ENCODE measurements around the gene KIF18B. TPM values are rescaled to one million over a fixed set of nuclear protein-coding genes. Genes with fewer than 3 reads are reported as not detected.

Gene KIF18B
- total RNA-seq, 2 experiments from 2014 or later = 34.1 to 35.7 TPM

- ChIA-PET CTCF (interaction anchor here (0.7 to 1.7 kb wide), 2 partner anchors 19 to 50 kb away, joined by 3 to 6 read pairs; no protein-coding TSS in a partner anchor), POLR2A (interaction anchor here (0.9 to 1.2 kb wide), 2 partner anchors 9 to 52 kb away, joined by 3 read pairs; no protein-coding TSS in a partner anchor)
Measured at GRCh38 chr17:44971776-44972483, 24.4 kb upstream of the KIF18B start.

GRCh38 chr17:44970136-44970741, 22.7 kb upstream of the KIF18B start:
- CTCF ChIA-PET = interaction anchor here (1.0 to 1.1 kb wide), 2 partner anchors 19 to 79 kb away, joined by 4 read pairs; no protein-coding TSS in a partner anchor
- POLR2A ChIA-PET = interaction anchor here (0.7 to 0.9 kb wide), 2 partner anchors 71 to 1582 kb away, joined by 5 read pairs; a partner anchor contains a TSS

GRCh38 chr17:44969144-44969780, 21.7 kb upstream of the KIF18B start:
- ChIA-PET POLR2A (no interaction called here), CTCF (interaction anchor here (0.7 kb wide), 1 partner anchor 12 kb away, joined by 3 read pairs; no protein-coding TSS in a partner anchor)

GRCh38 chr17:44968225-44969143, 20.9 kb upstream of the KIF18B start, which contains the start of gene C1QL1:
C1QL1 (minus strand) TSS chr17:44968303; CDS start chr17:44968048, 255 bp downstream.
- ChIA-PET CTCF (interaction anchor here (0.6 to 1.4 kb wide), 4 partner anchors 12 to 57 kb away, joined by 3 to 4 read pairs (median 3); no protein-coding TSS in a partner anchor), POLR2A (interaction anchor here (0.5 to 0.6 kb wide), 2 partner anchors 23 to 237 kb away, joined by 4 read pairs; no protein-coding TSS in a partner anchor)

GRCh38 chr17:44967907-44968224, 20.3 kb upstream of the KIF18B start:
- ChIA-PET POLR2A (interaction anchor here (0.5 kb wide), 1 partner anchor 237 kb away, joined by 4 read pairs; no protein-coding TSS in a partner anchor), CTCF (interaction anchor here (0.6 to 1.4 kb wide), 2 partner anchors 26 to 52 kb away, joined by 3 read pairs; no protein-coding TSS in a partner anchor)

GRCh38 chr17:44967026-44967906, 19.7 kb upstream of the KIF18B start:
- POLR2A ChIA-PET = no interaction called here
- CTCF ChIA-PET = interaction anchor here (1.4 kb wide), 1 partner anchor 25 kb away, joined by 3 read pairs; no protein-coding TSS in a partner anchor

- ChIA-PET POLR2A (no interaction called here), CTCF (interaction anchor here (0.8 kb wide), 1 partner anchor 88 kb away, joined by 3 read pairs; no protein-coding TSS in a partner anchor)
Measured at GRCh38 chr17:44966348-44967025, 18.9 kb upstream of the KIF18B start.

- POLR2A ChIA-PET = no interaction called here
Measured at GRCh38 chr17:44965481-44966234, 18.1 kb upstream of the KIF18B start.

GRCh38 chr17:44961921-44962350, 14.4 kb upstream of the KIF18B start:
- ChIA-PET POLR2A (no interaction called here), CTCF (interaction anchor here (1.4 kb wide), 1 partner anchor 30 kb away, joined by 3 read pairs; no protein-coding TSS in a partner anchor)

More at GRCh38 chr17:44965481-44966234, 18.1 kb upstream of the KIF18B start:
- CTCF ChIA-PET = interaction anchor here (0.8 kb wide), 1 partner anchor 87 kb away, joined by 3 read pairs; no protein-coding TSS in a partner anchor

GRCh38 chr17:44960691-44961090, 13.1 kb upstream of the KIF18B start:
- ChIA-PET CTCF (no interaction called here), POLR2A (no interaction called here)

GRCh38 chr17:44959821-44960531, 12.4 kb upstream of the KIF18B start:
- ChIA-PET CTCF (interaction anchor here (0.9 kb wide), 1 partner anchor 158 kb away, joined by 4 read pairs; no protein-coding TSS in a partner anchor), POLR2A (no interaction called here)

- ChIA-PET CTCF (interaction anchor here (1.0 kb wide), 1 partner anchor 12 kb away, joined by 3 read pairs; no protein-coding TSS in a partner anchor), POLR2A (no interaction called here)
Measured at GRCh38 chr17:44956998-44957981, 9.7 kb upstream of the KIF18B start.

GRCh38 chr17:44955674-44956425, 8.3 kb upstream of the KIF18B start:
- POLR2A ChIA-PET = no interaction called here
- CTCF ChIA-PET = interaction anchor here (0.7 to 0.9 kb wide), 4 partner anchors 17 to 66 kb away, joined by 3 to 5 read pairs (median 4); no protein-coding TSS in a partner anchor

- POLR2A ChIA-PET = no interaction called here
- CTCF ChIA-PET = no interaction called here
Measured at GRCh38 chr17:44952946-44953475, 5.4 kb upstream of the KIF18B start.

Data from activated CD8-positive, alpha-beta memory T cell treated with anti-CD3 and anti-CD28 coated beads for 36 hours (primary cell).